ENCODE results near the gene LAIR1.

- no peak for TF ChIP-seq EZH2 (IDR thresholded peaks at IDR 0.05; ENCODE audit: low read length)
- TF ChIP-seq, protein P1, sequence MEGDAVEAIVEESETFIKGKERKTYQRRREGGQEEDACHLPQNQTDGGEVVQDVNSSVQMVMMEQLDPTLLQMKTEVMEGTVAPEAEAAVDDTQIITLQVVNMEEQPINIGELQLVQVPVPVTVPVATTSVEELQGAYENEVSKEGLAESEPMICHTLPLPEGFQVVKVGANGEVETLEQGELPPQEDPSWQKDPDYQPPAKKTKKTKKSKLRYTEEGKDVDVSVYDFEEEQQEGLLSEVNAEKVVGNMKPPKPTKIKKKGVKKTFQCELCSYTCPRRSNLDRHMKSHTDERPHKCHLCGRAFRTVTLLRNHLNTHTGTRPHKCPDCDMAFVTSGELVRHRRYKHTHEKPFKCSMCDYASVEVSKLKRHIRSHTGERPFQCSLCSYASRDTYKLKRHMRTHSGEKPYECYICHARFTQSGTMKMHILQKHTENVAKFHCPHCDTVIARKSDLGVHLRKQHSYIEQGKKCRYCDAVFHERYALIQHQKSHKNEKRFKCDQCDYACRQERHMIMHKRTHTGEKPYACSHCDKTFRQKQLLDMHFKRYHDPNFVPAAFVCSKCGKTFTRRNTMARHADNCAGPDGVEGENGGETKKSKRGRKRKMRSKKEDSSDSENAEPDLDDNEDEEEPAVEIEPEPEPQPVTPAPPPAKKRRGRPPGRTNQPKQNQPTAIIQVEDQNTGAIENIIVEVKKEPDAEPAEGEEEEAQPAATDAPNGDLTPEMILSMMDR (optimal IDR thresholded peaks at IDR 0.05 in 1 of 3, IDR thresholded peaks at IDR 0.05 in 1 of 3, conservative IDR thresholded peaks at IDR 0.05 in 1 of 3; ENCODE audit: extremely low read depth in 1 of 3, insufficient read depth in 2 of 3, low read length in 3 of 3), result no peak
These were observed 53.2 kb downstream of the LAIR1 start for GRCh38 chr19:54311486-54311885.
